Esophagus squamous epithelium (tissue), 5 donors: ENCODE data around the gene GJB6. TPM values are rescaled to one million over a fixed set of nuclear protein-coding genes. Genes with fewer than 3 reads are reported as not detected.
A peak's percentile ranks its signal among the peaks of the same experiment; 100 is the strongest.

Source experiments
- DNase-seq: peaks from one replicate; lab custom pipeline; 2025; lab: John Stamatoyannopoulos, UW
- H3K27ac ChIP-seq, 4 donors: fragments of 200-600 bp; sonication (generic); one replicate each; pipeline ENCODE4 v1.5.1; 2016 to 2019; ENCODE audit warnings: mild to moderate bottlenecking in 1 of 4
- H3K27me3 ChIP-seq, 4 donors: fragments of 200-600 bp; sonication (generic); 1 replicate in 3 of 4; 2 replicates in 1 of 4; pipeline versions ENCODE4 v1.5.1 to v1.6.0; 2017 to 2021; ENCODE audit warnings: antibody characterized with exemption in 1 of 4
- H3K36me3 ChIP-seq, 3 donors: fragments of 200-600 bp; sonication (generic); one replicate each; pipeline ENCODE4 v1.5.1; 2016 to 2019
- H3K4me1 ChIP-seq, 3 donors: fragments of 200-600 bp; sonication (generic); one replicate each; pipeline ENCODE4 v1.5.1; 2017 to 2019
- H3K4me3 ChIP-seq, 4 donors: fragments of 200-600 bp; sonication (generic); 1 replicate in 3 of 4; 2 replicates in 1 of 4; pipeline ENCODE4 v1.5.1; 2016 to 2019; ENCODE audit warnings: mild to moderate bottlenecking in 2 of 4, moderate library complexity in 1 of 4
- H3K9me3 ChIP-seq, 3 donors: fragments of 200-600 bp; sonication (generic); one replicate each; pipeline ENCODE4 v1.5.1; 2016 to 2019
- POLR2A ChIP-seq, 4 donors: fragments of 450-650 bp; IDR thresholded peaks; one replicate each; pipeline ENCODE4 v1.6.1; 2017; ENCODE audit warnings: antibody characterized with exemption in 4 of 4, mild to moderate bottlenecking in 4 of 4, moderate library complexity in 3 of 4
- WGBS, 2 donors: methylation state at CpG; one replicate each; pipeline ENCODE4 v1.1.5; 2018; 5-methylcytosine and 5-hydroxymethylcytosine counted together
- intact Hi-C: fragments of 100-400 bp; cut with DNase I; formaldehyde crosslinking; loops from one replicate; pipeline ENCODE4 v1.15.0; 2022
- total RNA-seq, 4 donors: library from RNA; depleted of rRNA; stranded (reverse); fragments of >200 nt; gene quantifications; one replicate each; pipeline ENCODE4 v1.1.0, GENCODE V29; 2016
- TF ChIP-seq, protein P1 (sequence below), 6 experiments: fragments of 450-650 bp in 4 of 6; fragments of 200-600 bp in 2 of 6; sonication (generic) in 2 of 6; IDR thresholded peaks; one replicate each; pipeline ENCODE4 v1.5.1; 2016 to 2019; ENCODE audit warnings: antibody characterized with exemption in 6 of 6, mild to moderate bottlenecking in 4 of 6, moderate library complexity in 4 of 6
- donor health status: DM: yes; HTN: yes; CAD: no.

GJB6 gene
- total RNA-seq, 4 donors from 2014 or later, result 147 to 460 (median 386) TPM

DNA sequence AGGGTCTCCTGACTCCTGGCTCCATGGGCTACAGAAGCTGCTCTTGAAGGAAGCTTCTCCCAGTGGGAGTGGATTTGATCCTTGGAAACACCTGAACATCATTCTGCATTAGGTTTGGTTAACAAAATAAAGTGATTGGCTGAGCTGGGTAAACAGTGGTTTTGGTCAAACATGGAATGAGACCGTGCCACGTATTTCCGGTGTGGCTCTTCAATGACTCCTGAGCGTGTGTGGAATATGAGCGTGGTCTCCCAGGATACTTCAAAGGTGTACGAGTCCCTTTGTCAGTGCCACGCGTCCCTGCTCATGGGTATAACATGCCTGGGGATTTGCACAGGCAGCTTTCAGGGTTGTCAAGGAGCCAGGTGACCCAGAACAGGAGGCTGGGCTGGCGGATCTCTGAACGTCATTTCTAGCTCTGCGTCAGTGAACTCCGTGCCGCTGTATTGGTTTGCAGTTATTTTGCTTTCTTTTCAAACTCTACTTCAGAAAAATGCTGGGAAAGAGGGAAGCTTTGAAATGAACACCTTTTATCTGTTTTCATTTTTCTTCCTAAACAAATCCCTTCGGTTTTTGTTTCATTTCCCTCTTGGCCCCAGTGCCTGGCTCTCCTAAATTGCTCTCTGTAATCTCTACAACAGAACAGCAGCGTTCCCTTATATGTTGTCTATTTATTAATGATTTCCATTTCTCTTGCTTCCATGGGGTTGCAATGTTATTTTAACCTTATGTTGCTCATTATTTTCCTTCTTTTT lies 26.3 kb upstream of the GJB6 start:
- intact Hi-C loops, result no loop called here
- TF ChIP-seq, protein P1, sequence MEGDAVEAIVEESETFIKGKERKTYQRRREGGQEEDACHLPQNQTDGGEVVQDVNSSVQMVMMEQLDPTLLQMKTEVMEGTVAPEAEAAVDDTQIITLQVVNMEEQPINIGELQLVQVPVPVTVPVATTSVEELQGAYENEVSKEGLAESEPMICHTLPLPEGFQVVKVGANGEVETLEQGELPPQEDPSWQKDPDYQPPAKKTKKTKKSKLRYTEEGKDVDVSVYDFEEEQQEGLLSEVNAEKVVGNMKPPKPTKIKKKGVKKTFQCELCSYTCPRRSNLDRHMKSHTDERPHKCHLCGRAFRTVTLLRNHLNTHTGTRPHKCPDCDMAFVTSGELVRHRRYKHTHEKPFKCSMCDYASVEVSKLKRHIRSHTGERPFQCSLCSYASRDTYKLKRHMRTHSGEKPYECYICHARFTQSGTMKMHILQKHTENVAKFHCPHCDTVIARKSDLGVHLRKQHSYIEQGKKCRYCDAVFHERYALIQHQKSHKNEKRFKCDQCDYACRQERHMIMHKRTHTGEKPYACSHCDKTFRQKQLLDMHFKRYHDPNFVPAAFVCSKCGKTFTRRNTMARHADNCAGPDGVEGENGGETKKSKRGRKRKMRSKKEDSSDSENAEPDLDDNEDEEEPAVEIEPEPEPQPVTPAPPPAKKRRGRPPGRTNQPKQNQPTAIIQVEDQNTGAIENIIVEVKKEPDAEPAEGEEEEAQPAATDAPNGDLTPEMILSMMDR (IDR thresholded peaks at IDR 0.05), result no peak
- no peak for TF ChIP-seq POLR2A (IDR thresholded peaks at IDR 0.05)
- Histone ChIP-seq H3K9me3 (no peaks in the 10 kb centered on the region), H3K4me3 (peak overlapping the region; percentile 24 to 50 (median 28)), H3K27ac (peak overlapping the region; percentile 19 to 49 (median 32)), H3K4me1 (peaks cover 0 to 6% (median 0%) of the 10 kb centered on the region in 3 donors), H3K36me3 (no peaks in the 10 kb centered on the region), H3K27me3 (peaks cover 0 to 7% (median 0%) of the 10 kb centered on the region in 4 donors)
- WGBS, 2 donors, result 48 to 66% methylated on average over 10 to 12 of the region's 15 CpGs
- no peak for DNase-seq

DNA sequence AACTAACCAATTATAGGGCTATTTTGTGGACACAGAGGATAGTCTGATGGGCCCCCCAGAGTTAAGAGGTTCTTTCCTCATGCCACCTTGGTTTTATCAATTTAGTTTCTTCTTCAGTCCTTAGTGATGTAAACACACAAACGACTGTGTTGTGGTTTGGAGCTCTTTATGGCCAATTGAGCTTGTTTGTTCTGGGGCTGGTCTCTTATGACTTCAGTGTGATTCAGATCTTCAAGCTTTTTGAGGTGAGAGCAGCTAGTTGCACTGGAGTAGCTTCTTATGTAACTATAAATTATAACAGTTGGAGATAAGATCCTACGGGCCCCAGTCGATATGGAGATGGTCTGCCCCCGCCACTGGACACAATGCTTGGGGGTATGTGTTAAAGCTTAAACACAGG lies 22.0 kb upstream of the GJB6 start:
- H3K27me3 ChIP-seq, result peaks cover 0 to 10% (median 0%) of the 10 kb centered on the region in 4 donors
- H3K36me3 ChIP-seq, result no peaks in the 10 kb centered on the region
- H3K4me3 ChIP-seq, result no peak overlapping the region
- no peaks in the 10 kb centered on the region for H3K9me3 ChIP-seq
- DNase-seq, result no peak
- 68 to 75% methylated on average over 3 to 4 of the region's 4 CpGs for WGBS, 2 donors
- no peak for TF ChIP-seq POLR2A (IDR thresholded peaks at IDR 0.05)
- TF ChIP-seq, protein P1 (IDR thresholded peaks at IDR 0.05), result no peak
- intact Hi-C loops, result no loop called here
- no peak overlapping the region for H3K27ac ChIP-seq
- peaks cover 0 to 6% (median 0%) of the 10 kb centered on the region in 3 donors for H3K4me1 ChIP-seq

DNA sequence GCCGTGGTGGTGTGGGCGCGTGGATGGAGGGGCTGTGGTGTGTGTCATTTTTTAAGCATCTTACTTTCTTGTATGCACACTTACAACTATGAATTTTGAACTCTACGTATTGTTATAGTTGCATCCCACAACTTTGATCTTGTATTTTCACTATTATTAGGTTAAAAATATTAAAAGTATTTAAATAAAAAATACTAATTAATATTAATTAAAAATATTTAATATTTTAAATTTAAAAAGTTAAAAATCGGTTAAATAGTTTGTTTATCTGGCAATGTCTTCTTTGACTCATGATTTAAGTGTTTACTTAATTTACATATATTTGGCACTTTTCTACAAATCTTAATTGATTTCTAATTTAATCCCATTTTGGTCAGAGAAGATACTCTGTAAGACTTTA lies 17.8 kb upstream of the GJB6 start:
- no peak overlapping the region for H3K27ac ChIP-seq
- intact Hi-C loops, result no loop called here
- WGBS, 2 donors, result 88 to 89% methylated on average over 5 of the region's 5 CpGs
- no peaks in the 10 kb centered on the region for H3K9me3 ChIP-seq
- TF ChIP-seq POLR2A (IDR thresholded peaks at IDR 0.05), result no peak
- TF ChIP-seq, protein P1 (IDR thresholded peaks at IDR 0.05), result no peak
- peaks cover 0 to 23% (median 6%) of the 10 kb centered on the region in 3 donors for H3K4me1 ChIP-seq
- no peak overlapping the region for H3K4me3 ChIP-seq
- DNase-seq, result no peak
- peaks cover 0 to 5% (median 0%) of the 10 kb centered on the region in 4 donors for H3K27me3 ChIP-seq
- no peaks in the 10 kb centered on the region for H3K36me3 ChIP-seq

DNA sequence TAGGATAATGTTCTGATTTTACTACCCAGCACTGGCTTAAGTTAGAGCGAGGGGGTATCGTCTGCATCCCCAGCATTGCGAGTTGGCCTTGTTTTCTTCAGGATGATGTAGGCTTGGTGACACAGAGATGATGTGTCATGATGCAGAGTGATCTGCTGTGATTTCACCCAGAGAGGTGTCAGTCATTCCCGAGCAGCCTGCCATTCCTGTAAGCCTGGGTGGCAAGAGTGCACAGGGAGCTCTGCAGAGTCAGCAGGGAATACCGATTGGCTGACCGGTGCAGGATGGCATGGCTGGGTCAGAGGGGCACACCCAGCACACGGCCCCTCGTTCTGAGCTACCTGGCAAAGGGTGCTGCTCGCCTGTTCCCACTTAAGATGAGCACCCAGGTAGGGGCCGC lies 15.8 kb upstream of the GJB6 start:
- intact Hi-C loops, result no loop called here
- H3K4me1 ChIP-seq, result peaks cover 0 to 23% (median 6%) of the 10 kb centered on the region in 3 donors
- peak overlapping the region in 1 of 4 donors; percentile 60 for H3K27ac ChIP-seq
- DNase-seq, result no peak
- no peak overlapping the region for H3K4me3 ChIP-seq
- H3K36me3 ChIP-seq, result no peaks in the 10 kb centered on the region
- no peak for TF ChIP-seq POLR2A (IDR thresholded peaks at IDR 0.05)
- TF ChIP-seq, protein P1 (IDR thresholded peaks at IDR 0.05), result no peak
- no peaks in the 10 kb centered on the region for H3K9me3 ChIP-seq
- 57 to 73% methylated on average over 6 to 9 of the region's 10 CpGs for WGBS, 2 donors
- peaks cover 0 to 3% (median 0%) of the 10 kb centered on the region in 4 donors for H3K27me3 ChIP-seq

DNA sequence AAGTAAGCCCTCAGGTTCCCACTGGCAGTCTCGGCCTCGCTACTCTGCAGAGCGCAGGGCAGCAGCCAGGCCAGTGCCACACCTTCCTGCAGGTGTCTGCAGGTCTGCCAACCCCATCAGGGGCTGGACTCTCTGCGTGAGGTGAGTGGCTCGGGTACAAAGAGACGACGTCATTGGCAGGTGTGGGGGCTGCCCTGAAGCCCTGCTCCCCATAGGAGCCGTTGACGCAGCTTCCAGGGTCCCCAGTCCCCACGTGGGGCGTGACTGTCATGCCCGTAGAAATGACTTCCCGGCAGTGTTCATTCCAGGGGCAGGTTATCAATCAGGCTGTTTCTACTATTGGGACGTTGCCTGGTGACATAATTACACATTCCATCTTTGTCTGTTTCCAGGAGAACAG lies 15.3 kb upstream of the GJB6 start:
- Histone ChIP-seq H3K4me3 (no peak overlapping the region), H3K27ac (peak overlapping the region in 2 of 4 donors; percentile 60 to 74), H3K4me1 (peaks cover 0 to 23% (median 6%) of the 10 kb centered on the region in 3 donors), H3K9me3 (no peaks in the 10 kb centered on the region), H3K36me3 (no peaks in the 10 kb centered on the region), H3K27me3 (no peaks in the 10 kb centered on the region)
- TF ChIP-seq POLR2A (IDR thresholded peaks at IDR 0.05), result no peak
- TF ChIP-seq, protein P1 (IDR thresholded peaks at IDR 0.05), result no peak
- intact Hi-C loops, result no loop called here
- DNase-seq, result no peak
- WGBS, 2 donors, result 36 to 43% methylated on average over 7 to 8 of the region's 14 CpGs
